Activated T-helper 9 cell treated with anti-CD3 and anti-CD28 coated beads, Interleukin-2, amount 50 U/mL, for 16 hours (primary cell): Measurements from ENCODE around the gene RNF114.

ENCODE experiments used
- DNase-seq: peaks from one replicate; pipeline ENCODE4 v3.0.0-alpha.2; 2020; ENCODE audit warnings: low read depth

Gene RNF114

GRCh38 chr20:49904440-49905214, 31.6 kb upstream of the RNF114 start:
- DNase-seq = no peak

DNA sequence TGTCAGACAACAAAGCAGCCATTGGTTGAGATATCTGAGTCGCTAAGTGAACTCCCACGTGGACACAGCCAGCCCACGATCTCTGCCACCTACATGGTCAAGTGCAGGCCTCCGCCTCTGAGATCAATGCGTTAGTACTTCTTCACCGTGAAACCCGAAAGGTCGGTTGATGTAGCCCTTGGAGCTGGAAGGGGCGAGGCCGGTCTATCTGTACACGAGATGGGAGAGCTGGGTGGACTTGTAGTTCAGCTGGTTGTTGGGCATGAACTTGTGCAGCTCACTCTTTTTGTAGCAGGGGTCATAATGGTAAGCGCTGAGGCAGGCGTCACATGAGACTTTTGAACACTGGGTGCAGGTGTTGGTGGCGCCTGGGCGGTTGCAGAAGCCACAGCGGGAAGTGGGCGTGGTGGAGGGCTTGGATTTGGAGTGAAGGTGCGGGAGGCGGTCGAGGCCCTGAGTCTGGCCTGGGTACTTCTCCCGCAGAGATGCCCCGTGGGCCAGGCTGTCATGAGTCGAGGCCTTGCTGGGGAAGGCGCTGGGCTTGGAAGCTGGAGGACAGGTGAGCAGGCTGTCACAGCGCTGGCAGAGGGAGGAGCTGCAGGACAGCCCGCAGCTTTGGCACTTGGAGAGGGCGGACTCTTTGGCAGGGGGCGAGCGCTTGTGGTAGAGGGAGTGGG, 30.6 kb upstream of the RNF114 start:
- DNase-seq = no peak

DNA sequence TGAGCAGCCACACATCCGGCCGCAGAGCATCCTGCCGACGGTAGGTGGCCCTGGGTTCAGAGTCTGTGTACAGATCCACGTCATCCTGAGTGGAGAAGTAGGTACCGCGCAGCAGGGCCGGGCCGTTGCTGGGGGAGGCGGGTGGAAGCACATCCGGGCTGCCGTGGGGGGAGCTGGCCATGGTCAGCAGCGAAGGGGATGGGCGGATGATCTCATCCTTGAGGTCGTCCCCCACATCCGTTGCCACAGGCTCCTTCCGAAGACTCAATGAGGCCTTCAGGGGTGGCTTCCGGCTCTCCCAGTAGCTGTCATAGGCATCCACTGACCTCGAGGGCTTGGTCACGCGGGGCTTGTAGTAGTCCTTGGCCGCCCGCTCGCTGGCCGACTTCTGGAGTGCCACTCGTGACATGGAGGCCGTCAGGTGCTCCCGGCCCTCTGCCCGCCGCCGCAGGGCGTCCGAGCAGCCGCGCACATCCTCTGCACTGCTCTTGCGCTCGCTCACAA, 30.0 kb upstream of the RNF114 start:
- no peak for DNase-seq

DNA sequence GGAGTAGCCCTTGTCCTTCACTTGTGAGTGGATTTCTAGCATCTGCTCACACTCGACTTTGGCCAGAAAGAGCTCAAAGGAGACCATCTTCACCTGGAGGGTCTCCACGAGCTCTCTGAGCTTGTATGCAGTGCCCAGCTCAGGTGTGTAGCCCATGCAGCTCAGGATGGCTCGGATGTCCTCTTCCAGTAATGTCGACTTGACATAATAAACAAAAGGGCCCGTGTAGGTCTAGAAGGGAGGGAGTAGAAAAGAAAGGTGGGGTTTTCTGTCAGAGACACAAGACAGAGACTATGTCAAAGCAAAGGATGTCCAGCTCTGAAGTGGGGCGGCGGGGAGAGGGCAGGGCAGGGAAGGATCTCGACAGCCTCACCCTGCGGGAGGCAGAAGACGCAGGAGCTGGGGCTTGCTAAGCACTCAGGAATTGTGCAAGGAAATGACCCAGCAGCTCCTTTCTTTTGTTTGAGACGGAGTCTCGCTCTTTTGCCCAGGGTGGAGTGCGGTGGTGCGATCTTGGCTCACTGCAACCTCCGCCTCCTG, 29.5 kb upstream of the RNF114 start:
- DNase-seq = no peak

GRCh38 chr20:49907405-49908257, 28.6 kb upstream of the RNF114 start:
- DNase-seq = no peak

- no peak for DNase-seq
These were observed 28.0 kb upstream of the RNF114 start for GRCh38 chr20:49908258-49908565.

DNA sequence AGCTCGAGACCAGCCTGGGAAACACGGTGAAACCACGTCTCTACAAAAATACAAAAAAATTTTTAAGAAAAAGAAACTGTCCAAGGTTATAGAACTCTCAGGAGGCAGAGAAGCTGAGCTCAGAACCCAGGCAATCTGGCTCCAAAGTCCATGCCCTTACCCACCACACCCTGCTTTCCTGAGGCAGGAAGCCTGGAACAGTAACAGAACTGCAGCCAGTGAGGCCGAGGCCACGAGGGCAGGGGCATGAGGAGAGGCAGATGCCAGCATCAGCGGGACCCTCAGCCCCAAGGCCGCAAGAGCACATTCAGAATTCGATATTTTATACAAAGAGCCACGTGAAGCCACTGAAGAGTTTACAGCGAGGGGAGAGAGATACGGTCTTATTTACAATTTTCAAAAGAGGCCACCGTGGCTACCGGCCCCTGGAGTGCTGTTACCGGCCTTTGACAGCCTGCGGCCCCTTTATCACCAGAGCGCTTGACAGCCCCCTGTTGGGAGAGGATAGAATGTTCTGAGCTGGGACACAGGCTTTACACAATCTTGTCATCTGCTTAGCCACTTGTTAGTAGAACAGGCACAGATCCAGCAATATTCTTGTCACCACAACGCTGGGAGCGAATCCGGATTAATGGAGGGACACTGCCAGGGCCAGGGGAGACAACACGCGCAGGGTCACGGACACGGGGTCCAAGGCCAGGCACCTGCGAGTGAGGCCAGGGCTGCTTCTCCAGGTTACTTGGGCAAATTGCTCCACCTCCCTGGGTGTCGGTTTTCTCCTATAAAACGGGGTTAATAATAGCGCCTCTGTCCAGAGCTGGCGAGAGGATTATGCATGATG, 26.5 kb upstream of the RNF114 start:
- DNase-seq = no peak

DNA sequence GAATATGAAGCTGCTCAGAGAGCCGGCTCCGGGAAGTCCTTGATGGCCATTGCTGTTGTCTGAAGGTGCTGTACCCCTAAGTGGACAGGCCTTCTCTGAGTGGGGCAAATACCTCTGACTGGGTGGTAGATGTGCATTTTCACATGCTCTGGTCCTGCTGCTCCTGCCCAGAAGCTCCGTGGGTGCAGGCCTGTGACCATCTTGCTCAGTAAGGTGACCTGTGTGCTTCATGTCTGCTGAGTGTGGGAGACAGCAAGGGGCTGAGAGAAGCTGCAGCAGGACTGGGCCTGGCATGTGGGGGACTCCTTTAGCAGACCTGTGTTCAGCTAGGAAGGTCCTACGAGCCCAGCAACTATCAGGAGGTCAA, 25.9 kb upstream of the RNF114 start:
- DNase-seq = no peak

DNA sequence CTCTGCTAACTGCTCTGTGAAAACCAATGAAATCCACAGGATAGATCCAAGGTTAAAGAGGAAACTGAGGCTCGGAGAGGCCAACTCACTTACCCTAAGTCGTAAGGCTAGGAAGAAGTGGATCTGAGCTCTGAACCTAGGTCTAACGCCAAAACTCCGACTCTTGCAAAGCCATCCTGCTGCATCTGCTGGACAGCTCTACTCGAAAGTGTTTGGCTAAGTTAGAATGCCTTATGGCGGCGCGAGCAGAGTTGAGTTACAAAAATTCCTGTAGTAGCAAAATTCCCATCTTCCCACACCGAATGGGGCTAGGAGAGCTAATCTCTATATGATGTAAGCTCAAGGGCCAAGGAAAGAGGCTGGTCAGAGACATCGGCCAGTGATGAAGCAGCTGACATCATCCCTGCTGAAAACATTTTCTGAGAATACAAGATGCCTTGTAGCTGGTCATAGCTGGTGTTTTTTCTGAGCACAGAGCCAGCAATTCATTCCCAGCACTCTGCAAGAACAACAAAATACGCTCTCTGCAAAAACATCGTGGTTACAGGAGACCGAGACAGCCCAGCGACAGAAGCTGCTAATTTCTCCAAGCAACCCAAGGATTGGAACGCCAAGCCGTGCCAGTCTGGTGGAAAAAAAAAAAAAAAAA, 22.7 kb upstream of the RNF114 start:
- no peak for DNase-seq

DNA sequence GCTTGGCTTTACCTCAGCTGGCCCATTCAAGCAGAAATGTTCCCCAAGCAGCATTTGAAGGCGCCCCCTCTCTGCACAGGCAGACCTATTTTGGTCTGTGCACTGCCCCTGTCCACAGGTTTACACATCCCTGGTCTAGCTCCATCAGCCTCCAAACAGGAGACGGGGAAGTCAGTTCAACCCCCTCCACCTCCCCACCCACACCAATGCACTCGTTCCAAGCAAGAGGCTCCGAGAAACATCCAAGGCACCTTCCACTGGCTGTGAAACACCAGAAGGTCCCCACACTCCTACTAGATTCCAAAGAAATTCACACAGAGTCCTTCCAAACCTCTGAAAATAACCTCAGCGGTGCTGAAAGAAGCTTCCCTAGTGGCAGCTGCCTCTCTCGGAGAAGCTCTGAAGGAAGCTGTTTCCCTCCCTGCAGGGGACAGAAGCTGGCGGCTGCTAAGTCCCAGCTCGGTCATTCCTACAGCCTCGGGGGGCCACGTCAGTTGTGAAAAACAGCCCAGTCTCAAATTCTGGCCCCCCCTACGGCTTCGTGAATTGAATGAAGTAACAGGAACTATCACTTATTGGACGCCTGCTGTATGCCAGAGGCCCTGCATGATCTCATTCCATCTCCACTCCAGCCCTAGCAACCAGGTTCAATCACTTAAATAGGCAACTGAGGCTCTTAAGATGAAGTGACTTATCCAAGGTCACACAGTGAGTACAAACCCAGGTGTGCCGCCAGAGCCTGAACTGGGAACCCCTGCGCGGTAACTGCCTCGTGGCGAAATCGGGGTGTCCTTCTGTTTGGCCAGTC, 21.7 kb upstream of the RNF114 start:
- DNase-seq = no peak

DNA sequence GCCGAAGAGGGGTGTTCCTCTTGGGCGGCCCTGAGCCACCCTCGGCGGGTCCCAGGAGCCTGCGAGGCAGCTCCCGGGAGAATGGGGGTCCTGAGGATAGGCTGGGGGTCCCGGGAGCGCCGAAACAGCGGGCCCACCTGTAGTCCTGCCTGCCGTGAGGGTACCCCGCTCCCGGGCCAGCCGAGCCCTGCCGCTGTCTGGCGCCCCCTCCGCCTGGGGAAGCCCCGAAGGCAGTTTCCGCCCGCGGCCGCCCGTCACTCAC, 21.1 kb upstream of the RNF114 start:
- no peak for DNase-seq

DNA sequence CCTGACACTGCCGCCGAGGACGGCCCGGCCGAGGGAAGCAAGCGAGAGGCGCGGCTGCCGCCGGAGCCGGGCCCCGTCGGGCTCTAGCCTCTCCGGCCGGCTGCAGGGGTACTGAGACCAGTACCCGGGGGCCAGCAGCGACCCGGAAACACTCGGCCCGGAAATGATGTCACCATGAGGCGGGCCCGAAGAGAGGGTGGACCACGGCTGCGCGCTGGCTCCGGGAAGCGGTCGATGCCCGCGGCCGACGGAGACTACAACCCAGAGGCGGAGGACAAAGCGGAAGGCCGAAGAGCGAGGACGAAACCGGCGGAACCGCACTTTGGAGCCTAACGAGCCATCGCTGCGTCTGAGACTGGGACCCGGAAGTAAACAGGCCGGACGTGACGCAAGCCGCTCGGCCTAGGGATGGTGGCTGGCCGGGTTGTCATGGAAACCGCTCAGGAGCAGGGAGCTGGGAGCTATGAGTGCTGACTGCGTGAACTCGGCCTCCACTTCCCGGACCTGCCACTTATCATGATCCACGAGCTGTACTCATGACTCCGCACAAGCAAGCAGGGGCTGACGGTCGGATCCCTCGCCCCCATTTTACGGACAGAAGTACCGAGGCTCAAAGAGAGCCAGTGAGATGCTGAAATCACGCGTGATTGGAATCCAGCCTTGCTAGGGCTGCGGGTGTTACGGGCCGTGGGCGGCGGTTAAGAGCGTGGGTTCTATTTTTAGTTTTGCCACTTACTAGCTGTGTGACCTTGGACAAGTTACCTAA, 20.6 kb upstream of the RNF114 start, which contains the start of gene SPATA2:
Gene SPATA2, minus strand, starts transcription at position 150 of the 766 bp plus-strand sequence. CDS start 7,039 bp downstream, outside the sequence.
- DNase-seq = peak; percentile 86

- DNase-seq = no peak
These were observed 19.8 kb upstream of the RNF114 start for GRCh38 chr20:49916146-49917002.

DNA sequence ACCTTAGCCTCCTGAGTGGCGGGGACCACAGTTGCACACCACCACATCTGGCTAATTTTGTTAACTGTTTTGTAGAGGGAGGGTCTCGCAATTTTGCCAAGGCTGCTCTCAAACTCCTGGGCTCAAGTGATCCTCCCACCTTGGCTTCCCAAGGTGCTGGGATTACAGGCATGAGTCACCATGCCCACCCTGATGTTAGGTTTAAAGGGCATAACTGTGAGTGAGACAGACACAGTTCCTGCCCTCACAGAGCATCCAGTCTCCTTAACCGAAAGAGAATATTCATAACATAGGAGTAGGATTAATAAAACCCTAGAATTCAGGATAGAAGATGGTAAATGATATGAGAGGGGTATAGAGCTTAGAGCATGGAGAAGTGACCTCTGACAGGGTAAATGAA, 17.8 kb upstream of the RNF114 start:
- DNase-seq = no peak

- no peak for DNase-seq
These were observed 17.2 kb upstream of the RNF114 start for GRCh38 chr20:49919009-49919408.

DNA sequence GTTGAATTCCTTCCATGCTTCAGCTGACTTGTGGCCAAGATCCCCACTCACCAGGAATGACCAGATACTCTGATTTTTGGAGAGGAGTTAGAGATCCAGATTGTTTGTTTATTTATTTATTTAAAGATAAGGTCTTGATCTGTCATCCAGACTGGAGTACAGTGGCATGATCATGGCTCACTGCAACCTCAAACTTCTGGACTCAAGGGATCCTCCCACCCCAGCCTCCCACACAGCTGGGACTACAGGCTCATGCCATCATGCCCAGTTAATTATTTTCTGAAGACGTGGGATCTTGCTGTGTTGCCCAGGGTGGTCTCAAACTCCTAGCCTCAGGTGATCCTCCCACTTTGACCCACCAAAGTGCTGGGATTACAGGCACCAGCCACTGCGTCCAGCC, 16.7 kb upstream of the RNF114 start:
- no peak for DNase-seq

DNA sequence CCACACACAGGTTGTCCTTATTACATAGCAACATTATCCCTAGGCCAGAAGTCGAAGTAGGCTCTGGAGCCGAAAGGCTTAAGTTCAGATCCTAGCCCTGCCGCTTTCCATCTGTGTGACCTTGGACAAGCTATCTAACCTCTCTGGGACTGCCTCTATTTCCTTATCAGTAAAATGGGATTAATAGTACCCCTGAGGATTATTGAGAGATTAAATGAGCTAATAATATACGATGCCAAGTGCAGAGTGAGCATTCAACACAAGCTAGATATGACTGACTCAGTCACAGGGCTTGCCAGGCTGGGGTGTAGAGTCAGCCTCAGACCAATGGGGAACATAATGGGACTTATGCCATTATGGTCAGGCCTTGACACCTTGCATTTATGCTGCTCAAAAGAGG, 11.9 kb upstream of the RNF114 start:
- DNase-seq = no peak

DNA sequence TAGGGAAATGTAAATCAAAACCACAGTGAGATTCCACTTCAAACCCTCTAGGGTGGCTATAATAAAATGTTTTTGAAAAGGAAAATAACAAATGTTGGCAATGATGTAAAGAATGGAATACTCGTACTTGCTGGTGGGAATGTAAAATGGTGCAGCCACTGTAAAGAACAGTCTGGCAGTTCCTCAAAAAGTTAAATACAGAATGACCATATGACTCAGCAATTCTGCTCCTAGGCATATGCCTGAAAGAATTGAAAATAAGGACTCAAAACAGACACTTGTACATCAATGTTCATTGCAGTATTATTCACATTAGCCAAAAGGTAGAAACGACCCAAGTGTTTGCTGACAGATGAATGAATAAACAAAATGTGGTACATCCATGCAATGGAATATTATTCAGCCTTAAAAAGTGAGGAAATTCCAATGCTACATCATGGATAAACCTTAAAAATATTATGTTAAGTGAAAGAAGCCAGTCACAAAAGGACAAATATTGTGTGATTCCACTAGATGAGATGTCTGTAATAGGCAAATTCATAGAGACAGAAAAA, 10.2 kb upstream of the RNF114 start:
- no peak for DNase-seq
